Measurements from ENCODE around the gene MED1.
"Not testable (repeated sequence)": the region's sequence is repeated elsewhere in the genome, so short reads cannot be mapped to it uniquely, and the experiment has no call there.

Gene MED1

DNA sequence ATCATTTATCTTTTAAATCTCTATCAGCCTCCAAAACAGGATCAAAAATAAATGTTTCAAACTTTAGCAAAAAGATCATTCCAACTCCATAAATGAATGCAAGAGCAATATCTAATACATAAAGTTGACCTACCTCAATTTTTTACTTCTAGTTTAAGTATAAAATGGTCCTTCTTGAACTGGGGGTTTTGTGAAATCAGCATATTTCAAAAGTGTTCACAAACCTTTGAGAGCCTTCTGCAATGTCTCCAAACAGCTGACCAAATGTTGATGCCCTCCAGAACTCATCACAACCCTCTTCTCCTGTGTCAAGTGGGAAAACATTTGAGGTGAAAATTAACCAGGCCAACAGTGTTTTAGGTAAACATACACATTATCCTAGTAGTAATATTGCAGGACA lies 7.7 kb downstream of the MED1 start:
- no peak for DNase-seq (ENCODE audit: low read depth in 3 of 3, low spot score in 1 of 3)

DNA sequence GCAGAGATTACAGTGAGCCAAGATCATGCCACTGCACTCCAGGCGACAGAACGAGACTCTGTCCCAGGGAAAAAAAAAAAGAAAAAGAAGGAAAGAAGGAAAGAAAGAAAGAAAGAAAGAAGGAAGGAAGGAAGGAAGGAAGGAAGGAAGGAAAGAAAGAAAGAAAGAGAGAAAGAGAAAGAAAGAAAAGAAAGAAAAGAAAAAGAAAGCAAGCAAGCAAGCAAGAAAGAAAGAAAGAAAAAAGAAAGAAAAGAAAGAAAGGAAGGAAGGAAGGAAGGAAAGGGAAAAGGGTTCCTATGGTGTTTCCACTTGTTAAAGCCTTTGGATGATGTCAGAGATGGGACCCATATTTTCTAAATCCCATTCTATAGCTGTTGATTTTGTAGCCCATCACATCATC lies 11.2 kb downstream of the MED1 start:
- not testable (repeated sequence) for DNase-seq (ENCODE audit: low read depth in 3 of 3, low spot score in 1 of 3)

DNA sequence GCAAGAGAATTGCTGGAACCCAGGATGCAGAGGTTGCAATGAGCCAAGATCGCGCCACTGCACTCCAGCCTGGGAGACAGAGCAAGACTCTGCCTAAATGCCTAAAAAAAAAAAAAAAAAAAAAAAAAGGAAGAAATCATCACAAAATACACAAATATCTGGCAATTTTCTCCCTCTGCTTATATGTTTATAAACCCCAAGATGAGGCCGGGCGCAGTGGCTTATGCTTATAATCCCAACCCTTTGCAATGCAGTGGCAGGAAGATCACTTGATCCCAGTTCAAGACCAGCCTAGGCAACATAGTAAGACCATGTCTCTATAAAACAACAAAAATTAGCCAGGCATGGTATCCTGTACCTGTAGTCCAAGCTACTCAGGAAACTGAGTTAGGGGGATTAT lies 21.5 kb downstream of the MED1 start:
- DNase-seq (ENCODE audit: low read depth in 3 of 3, low spot score in 1 of 3), result no peak

DNA sequence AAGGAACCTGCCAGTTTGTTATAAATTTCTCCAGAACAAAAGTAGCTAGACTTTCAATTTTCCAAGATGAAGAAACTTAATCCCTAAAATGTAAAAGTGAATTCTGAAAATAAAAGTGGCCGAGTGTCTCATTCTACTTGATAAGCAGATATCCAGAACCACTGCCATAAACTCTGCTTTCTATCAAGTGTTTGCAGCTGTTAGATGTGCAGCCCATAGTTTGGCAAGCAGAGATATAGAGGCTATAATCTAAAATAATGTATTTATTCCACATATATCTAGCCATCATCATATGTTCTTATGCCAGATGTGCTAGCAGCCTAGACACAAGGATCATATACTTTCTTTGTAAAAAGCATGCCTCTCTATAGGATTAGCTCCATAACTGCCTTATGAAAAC lies 34.9 kb downstream of the MED1 start:
- no peak for DNase-seq (ENCODE audit: low read depth in 3 of 3, low spot score in 1 of 3)

DNA sequence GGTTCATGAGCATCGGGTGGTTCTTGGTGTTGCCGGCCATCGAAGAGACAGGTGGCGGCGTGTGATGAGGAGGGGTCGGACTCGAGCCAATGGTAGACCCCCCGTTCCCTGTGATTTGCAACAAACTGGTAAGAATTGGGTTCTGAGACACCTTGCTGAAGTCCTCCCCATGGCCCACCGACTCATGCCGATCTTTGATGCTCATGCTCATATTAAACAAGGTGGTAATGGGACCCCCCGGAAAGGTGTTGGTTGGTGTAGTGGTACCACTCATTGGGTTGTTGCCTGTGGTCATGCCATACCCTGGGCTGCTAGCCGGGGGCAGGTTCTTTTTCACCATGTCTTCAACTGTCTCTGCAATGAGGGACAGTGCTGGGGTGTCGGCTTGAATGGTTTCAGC lies 40.8 kb downstream of the MED1 start:
- DNase-seq (ENCODE audit: low read depth in 3 of 3, low spot score in 1 of 3), result no peak

DNA sequence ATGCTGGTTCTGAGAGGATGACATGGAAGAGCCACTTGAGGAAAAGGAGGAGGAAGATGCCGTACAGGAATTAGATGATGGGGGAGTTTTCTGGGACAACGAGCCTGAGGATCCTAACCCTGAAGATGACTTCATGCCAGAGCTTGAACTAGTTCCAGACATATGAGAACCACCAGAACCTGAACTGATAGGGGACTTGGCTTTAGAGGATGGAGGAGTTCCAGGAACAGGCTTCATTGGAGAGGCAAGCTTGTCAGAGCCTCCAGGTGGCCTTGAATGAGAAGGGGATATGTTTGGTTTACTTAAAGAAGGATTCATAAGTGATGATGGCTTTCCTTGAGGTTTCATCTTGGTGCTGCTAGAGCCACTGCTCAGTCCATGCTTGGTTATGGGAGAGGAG lies 42.7 kb downstream of the MED1 start:
- DNase-seq (ENCODE audit: low read depth in 3 of 3, low spot score in 1 of 3), result no peak

DNA sequence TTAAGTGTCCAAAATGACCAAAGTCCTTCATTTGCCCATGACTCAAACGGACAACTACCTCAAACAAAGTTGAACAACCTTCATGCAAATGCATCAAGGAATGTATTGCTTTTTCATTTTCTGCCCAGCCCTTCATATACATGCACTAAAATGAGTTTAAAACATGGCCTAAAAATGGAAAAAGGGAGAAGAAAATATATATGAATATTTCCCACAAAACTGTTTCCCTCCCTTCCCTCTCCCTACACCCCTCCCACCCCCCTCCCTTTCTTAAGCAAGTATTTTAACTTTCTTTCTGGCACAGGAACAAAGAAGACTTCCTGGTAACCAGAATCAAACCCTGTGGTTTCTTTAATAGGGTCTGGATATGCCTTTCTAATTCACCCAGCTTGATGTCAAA lies 44.1 kb downstream of the MED1 start:
- no peak for DNase-seq (ENCODE audit: low read depth in 3 of 3, low spot score in 1 of 3)

DNA sequence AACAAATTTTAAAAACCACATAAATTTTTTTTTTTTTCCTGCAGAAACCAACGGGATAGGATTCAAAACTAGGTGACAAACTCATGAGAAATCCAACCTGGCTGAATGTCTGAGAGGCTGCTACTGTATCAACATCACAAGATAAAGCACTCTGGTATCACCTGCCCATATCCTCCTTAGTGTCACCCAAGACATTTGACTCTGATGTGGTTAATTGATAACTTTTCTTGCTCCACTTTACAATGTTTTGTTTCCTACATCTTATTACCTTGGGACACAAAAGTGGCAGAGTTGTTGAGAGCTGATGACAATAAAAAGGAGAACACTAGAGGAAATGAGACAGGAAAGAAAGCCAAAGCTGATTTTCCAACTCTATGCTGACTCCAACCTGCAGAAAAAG lies 45.6 kb downstream of the MED1 start:
- no peak for DNase-seq (ENCODE audit: low read depth in 3 of 3, low spot score in 1 of 3)

DNA sequence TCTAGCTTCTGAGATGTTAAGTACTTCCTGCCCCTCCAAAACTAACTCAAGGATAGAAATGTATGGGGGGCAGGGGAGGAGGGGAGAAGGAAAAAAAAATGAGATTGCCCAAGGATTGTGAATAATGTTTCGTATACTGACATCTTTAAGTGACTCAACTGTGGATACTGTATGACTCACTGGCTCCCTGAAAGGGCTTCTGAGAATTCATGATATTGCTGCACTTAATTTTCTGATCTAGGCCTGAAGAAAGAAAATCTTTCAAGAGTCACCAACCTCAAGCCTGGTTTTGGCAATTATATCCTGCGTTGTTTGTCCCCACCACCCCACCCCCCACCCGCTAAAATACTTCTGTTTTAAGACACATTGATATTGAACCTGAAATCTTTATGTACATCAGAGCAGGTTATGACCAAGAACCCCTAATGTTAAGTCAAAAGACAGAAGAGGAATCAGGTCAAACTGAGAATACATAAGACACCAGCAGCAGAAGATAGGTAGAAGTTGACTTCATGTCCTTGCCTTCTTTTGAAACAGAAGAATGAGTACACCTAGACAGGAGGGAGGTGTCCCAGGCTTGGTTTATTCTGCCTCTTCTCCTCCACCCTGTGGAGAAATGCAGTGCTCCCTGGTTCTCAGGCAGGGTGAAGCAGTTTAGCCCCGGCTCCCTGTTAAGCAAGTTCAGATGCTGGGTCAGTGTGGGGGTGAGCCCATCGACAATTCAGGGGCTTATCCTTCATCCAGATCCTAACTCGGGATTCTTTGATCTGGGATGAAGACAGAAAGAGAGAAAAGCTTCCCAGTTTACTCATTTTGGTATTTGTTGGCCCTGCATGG lies 46.3 kb downstream of the MED1 start:
- no peak for DNase-seq (ENCODE audit: low read depth in 3 of 3, low spot score in 1 of 3)

DNA sequence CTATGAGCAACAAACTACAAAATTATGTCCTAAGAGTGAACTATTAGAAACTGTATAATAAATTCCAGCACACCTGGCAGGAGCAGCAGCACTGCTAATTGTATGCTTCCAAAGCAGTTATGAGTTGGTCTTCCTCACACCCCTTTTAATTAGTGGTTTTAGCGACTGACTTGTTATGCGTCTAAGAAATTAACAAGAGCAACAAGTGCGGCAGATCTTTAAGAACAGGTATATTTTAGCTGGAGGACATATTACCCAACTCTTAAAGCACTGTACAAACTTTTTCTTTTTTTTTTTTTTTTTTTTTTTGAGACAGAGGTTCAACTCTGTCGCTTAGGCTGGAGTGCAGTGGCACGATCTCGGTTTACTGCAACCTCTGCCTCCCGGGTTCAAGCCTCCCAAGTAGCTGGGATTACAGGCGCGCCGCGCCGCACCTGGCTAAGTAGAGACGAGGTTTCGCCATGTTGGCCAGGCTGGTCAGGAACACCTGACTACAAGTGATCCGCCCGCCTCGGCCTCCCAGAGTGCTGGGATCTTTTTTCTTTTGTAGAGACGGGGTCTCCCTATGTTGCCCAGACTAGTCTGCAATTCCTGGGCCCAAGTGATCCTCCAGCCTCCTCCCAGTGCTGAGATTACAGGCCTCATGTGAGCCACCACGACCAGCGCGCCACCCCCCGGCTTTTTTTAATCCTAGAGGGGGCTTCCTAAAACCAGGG lies 48.0 kb downstream of the MED1 start:
- DNase-seq (ENCODE audit: low read depth in 3 of 3, low spot score in 1 of 3), result no peak

DNA sequence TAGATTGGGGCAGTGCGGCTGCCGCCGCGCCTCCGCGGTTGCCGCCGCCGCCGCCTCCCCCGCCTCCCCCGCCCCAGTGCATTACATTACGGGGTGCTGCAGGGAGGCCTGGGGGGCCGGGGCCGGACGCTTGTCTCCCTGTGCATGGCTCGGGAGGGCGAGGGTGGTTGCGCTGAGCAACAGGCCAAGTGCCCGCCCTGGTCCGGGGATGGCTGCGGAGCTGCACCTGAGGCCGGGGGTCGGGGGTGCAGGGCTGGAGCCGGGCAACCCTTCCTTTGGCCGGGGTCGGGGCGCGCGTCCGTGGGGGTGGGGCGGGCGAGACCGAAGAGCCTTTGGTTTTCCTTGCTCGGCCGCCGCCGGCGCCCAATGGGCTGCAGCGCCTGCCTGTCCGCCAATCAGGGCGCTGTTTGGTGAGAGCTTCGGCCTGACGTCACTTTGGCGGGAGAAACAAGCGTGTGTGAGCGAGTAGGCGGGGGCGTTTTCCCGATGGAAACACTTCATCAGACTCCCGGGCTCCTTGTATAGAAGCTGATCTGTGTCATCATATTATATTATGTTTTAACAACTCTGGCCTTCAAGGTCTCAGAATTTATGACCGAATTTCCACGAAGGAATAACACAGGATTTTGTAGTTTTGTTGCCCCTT lies 48.7 kb downstream of the MED1 start:
- peak; percentile 54 to 65 (median 60) for DNase-seq (ENCODE audit: low read depth in 3 of 3, low spot score in 1 of 3)

DNA sequence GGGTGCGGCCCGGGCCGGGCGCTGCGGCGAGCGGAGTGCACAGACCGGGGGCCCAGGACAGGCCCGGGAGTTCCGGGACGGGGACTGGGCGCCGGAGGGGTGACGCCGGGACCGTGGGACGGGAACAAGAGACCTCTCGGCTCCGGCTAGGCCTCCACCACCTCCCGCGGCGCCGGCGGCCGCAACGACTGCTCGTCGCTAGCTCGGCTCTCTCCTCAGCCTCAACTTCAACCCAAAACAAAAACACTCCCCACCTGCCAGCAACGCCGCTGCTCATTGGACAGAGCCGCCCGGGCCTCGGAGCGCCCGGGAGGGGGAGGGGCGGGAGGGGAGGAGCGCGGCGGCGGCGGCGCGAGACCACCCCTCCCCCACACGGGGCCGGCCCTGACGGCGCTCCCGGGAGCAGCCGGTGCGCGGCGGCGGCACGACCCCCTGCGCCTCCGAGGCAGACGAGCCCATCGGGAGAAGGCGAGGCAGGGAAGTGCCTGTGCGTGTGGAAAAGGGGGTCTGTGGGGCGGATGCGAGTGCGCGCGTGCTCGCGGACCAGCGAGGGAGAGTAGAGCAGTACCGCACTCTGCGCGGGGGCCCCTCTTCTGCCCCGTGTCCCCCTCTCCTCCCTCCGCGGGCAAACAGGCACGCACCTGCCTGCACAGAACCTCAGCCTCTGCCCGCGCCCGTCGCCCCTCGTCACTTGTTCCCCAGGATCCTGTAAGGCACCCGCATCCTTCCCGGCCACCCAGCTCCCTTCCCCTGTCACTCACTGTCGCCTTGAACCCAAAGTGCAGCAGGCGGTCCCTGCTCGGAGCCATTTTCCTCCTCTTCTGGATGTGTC lies 49.4 kb downstream of the MED1 start, which contains the start of gene FBXL20:
TSS of gene FBXL20 (minus strand) at position 215 of the 832 bp plus-strand sequence. CDS start 224 bp downstream, outside the sequence.
- peak; percentile 83 to 94 (median 88) for DNase-seq (ENCODE audit: low read depth in 3 of 3, low spot score in 1 of 3)

DNA sequence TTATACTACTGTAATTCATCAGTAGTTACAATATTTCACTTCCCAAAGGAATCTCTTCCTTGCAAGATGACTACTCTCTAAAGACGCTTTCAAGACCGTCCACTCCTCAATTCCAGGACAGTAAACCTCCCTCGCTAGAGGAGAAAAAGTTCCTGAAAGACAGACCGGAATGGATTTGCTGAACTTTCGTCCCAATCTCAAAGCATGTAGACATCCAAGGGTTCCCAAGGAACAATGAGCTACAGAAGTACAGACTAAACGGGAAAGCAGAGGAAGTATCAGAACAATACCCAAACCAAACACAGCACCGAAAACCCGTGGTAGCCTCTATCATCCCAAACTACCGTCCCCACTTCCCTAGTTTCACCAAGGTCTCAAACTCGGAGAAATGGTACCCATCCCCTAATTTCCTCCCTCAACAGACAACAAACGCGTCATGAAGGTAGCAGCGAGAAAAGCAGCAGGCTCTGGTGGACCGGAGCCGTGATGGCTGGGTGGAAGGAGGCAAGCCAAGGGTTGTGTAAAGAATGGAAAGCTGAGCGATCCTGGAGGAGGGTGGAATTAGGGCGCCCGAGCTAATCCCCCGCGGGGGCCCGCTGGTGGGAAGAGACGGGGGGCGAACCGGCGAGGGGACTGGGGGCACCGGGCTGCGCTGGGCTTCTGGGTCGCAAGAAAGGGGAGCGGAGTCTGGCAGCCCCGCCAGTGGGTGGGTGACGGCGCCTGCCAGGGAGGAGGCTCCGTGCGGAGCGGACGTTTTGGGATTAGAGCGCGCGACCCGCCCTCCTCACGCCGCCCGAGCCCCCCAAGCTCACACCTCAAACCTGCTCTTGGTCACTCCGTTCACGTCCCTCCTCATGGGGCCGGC lies 50.3 kb downstream of the MED1 start:
- no peak for DNase-seq (ENCODE audit: low read depth in 3 of 3, low spot score in 1 of 3)

DNA sequence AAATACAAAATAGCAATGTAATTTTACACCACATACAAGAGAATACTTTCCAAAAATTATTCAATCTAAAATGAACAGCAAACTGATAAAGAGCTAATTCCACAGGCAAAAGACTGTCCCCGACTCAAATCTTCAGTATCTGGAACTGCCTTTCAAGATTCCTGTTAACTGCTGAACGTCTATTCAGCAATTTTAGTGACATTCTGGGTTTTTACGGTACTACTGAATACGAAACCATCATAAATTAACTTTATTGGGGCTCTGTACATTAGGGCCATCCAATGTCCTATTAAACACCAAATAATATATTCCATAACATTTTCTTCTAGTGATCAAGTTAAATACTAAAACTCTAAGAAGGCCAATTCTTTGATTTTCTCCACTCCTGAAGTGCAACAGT lies 51.3 kb downstream of the MED1 start:
- no peak for DNase-seq (ENCODE audit: low read depth in 3 of 3, low spot score in 1 of 3)

DNA sequence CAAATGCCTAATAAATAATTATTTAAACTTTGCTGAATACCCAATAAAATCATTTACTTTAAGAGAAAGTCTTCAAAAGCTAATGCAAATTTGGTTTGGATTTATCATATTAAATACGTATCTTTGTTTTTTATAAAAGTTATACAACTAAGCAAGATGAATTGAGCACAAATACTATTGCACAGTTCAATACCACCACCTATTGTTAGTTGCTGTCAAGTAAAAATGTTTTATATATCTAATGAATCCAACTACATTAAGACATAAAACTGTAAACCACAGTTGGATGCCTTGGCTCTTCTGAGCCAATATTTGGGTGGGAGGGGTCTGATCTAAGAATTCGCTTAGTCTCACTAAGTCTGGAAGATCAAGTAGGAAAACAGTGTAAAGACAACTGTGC lies 57.3 kb downstream of the MED1 start:
- DNase-seq (ENCODE audit: low read depth in 3 of 3, low spot score in 1 of 3), result no peak

DNA sequence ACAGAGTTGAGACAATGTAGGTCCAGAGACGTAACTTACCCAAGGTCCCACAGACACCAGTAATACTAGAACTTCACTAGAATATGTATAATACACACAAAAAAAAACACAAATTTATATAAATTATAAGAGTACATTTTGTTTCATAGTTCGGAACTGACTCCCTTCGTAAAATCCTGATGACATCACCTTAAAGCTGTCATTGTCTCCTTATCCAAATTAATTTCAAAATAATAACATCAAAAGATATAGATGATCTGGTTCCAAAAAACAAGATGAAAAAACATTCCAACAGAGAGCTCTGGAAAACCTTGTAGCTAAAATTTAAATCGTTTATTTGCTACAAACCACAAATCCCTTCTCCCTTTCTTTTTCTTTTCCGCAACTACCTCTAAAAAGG lies 59.6 kb downstream of the MED1 start:
- DNase-seq (ENCODE audit: low read depth in 3 of 3, low spot score in 1 of 3), result no peak

DNA sequence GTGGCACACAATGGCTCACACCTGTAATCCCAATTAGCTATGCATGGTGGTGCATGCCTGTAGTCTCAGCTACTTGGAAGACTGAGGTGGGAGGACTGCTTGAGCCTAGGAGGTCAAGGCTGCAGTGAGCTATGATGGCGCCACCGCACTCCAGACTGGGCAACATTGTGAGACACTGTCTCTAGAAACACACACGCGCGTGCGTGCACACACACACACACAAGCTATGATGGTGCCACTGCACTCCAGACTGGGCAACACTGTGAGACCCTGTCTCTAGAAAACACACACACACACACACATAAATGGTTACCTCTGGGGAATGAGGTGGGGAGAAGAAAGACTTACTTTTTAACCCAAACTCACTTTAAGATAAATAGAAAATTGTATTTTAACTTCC lies 66.0 kb downstream of the MED1 start:
- no peak for DNase-seq (ENCODE audit: low read depth in 3 of 3, low spot score in 1 of 3)

DNA sequence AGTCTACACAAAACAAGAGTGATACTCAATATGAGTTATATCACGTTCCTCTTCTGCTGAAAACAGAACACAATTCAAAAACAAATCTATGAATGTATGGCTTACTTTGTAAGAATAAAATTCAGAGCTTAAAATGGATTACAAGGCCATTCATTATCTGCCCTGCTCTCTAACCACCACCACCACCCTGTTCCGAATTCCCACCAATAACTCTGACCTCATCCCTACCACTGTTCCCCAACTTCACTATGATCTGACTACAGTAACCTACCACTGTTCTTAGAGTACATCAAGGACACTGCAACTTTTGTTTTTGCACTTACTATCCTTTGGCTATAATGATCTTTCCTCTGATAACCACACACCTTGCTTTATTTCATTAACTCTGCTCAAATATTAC lies 70.9 kb downstream of the MED1 start:
- DNase-seq (ENCODE audit: low read depth in 3 of 3, low spot score in 1 of 3), result no peak

DNA sequence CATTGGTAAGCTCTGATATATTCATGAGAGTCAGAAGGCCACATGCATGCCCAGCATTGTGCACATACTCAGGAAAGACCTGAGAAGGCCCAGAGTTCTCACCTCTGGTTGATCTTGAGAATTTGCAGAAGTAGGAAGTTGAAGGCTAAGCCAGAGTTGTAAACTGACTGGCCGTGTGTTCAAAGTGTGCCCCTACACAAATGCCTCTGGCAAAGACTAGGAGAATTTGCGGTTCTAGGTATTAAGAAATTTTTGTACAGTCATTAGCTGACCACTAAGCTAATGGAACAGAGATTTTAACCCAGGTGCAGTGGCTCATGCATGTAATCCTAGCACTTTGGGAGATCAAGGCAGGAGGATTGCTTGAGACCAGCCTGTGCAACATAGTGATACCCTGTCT lies 74.6 kb downstream of the MED1 start:
- DNase-seq (ENCODE audit: low read depth in 3 of 3, low spot score in 1 of 3), result no peak

DNA sequence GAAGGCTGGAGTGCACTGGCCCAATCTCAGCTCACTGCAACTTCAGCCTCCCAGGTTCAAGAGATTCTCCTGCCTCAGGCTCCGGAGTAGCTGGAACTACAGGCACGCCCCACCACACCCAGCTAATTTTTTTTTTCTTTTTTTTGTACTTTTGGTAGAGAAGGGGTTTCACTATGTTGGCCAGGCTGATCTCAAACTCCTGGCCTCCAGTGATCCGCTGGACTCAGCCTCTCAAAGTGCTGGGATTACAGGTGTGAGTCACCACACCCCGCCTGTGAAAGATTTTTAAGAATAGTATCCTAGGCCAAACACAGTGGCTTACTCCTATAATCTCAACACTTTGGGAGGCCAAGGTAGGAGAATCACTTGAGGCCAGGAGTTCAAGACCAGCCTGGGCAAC lies 83.3 kb downstream of the MED1 start:
- DNase-seq (ENCODE audit: low read depth in 3 of 3, low spot score in 1 of 3), result not testable (repeated sequence)
